Measurements from ENCODE around the gene SIAH2. TPM values are rescaled to one million over a fixed set of nuclear protein-coding genes. Genes with fewer than 3 reads are reported as not detected.
"Not testable (repeated sequence)": the region's sequence is repeated elsewhere in the genome, so short reads cannot be mapped to it uniquely, and the experiment has no call there.

Gene SIAH2
- 45.9 and 51.6 TPM in 2 replicates for total RNA-seq

GRCh38 chr3:150763122-150763840 is at the start of gene SIAH2:
SIAH2 (minus strand) TSS chr3:150763169; CDS start chr3:150762849, 320 bp downstream.
- intact Hi-C loops (cut with micrococcal nuclease) = loop anchor here (1.0 to 5.0 kb wide), 11 partner anchors 24 to 1771 kb away; partner anchors contain the start of genes EIF2A, GYG1, RNF13 and SERP1

GRCh38 chr3:150811984-150812383 is 49.0 kb upstream of the SIAH2 start:
- intact Hi-C loops (cut with micrococcal nuclease) = no loop called here

- intact Hi-C loops (cut with micrococcal nuclease) = no loop called here
Observed at GRCh38 chr3:150810641-150811040, 47.7 kb upstream of the SIAH2 start.

- intact Hi-C loops (cut with micrococcal nuclease) = no loop called here
Observed at GRCh38 chr3:150806185-150806835, 43.3 kb upstream of the SIAH2 start.

GRCh38 chr3:150805354-150805753 is 42.4 kb upstream of the SIAH2 start:
- intact Hi-C loops (cut with micrococcal nuclease) = no loop called here

GRCh38 chr3:150803440-150803985 is 40.5 kb upstream of the SIAH2 start:
- intact Hi-C loops (cut with micrococcal nuclease) = no loop called here

GRCh38 chr3:150800722-150801121 is 37.8 kb upstream of the SIAH2 start:
- intact Hi-C loops (cut with micrococcal nuclease) = no loop called here

GRCh38 chr3:150798122-150798618 is 35.2 kb upstream of the SIAH2 start:
- intact Hi-C loops (cut with micrococcal nuclease) = no loop called here

- intact Hi-C loops (cut with micrococcal nuclease) = no loop called here
Observed at GRCh38 chr3:150797155-150797554, 34.2 kb upstream of the SIAH2 start.

- intact Hi-C loops (cut with micrococcal nuclease) = not testable (repeated sequence)
Observed at GRCh38 chr3:150796527-150796926, 33.6 kb upstream of the SIAH2 start.

- intact Hi-C loops (cut with micrococcal nuclease) = no loop called here
Observed at GRCh38 chr3:150793641-150794040, 30.7 kb upstream of the SIAH2 start.

- intact Hi-C loops (cut with micrococcal nuclease) = no loop called here
Observed at GRCh38 chr3:150790629-150791028, 27.7 kb upstream of the SIAH2 start.

- intact Hi-C loops (cut with micrococcal nuclease) = no loop called here
Observed at GRCh38 chr3:150789451-150789850, 26.5 kb upstream of the SIAH2 start.

- intact Hi-C loops (cut with micrococcal nuclease) = loop anchor here (1.0 to 2.0 kb wide), 6 partner anchors 25 to 358 kb away; partner anchors contain the start of gene SIAH2
Observed at GRCh38 chr3:150787741-150788370, 24.9 kb upstream of the SIAH2 start.

- intact Hi-C loops (cut with micrococcal nuclease) = loop anchor here (1.0 to 2.0 kb wide), 6 partner anchors 23 to 360 kb away; partner anchors contain the start of gene SIAH2
Observed at GRCh38 chr3:150786791-150787190, 23.8 kb upstream of the SIAH2 start.

GRCh38 chr3:150784747-150785125 is 21.8 kb upstream of the SIAH2 start:
- intact Hi-C loops (cut with micrococcal nuclease) = loop anchor here (1.0 kb wide), 1 partner anchor 45 kb away; no protein-coding TSS in a partner anchor

- intact Hi-C loops (cut with micrococcal nuclease) = loop anchor here (1.0 kb wide), 1 partner anchor 45 kb away; no protein-coding TSS in a partner anchor
Observed at GRCh38 chr3:150783920-150784746, 21.2 kb upstream of the SIAH2 start.

GRCh38 chr3:150783316-150783715 is 20.3 kb upstream of the SIAH2 start:
- intact Hi-C loops (cut with micrococcal nuclease) = no loop called here

GRCh38 chr3:150779402-150779858 is 16.5 kb upstream of the SIAH2 start:
- intact Hi-C loops (cut with micrococcal nuclease) = no loop called here

- intact Hi-C loops (cut with micrococcal nuclease) = no loop called here
Observed at GRCh38 chr3:150778793-150779401, 15.9 kb upstream of the SIAH2 start.

Measured in T-helper 1 cell treated with Interleukin-12 subunit alpha and Interleukin-12 subunit beta and Interleukin-4 antibody, amounts not matched to agents 30 ng/mL and 1 ng/mL, for 36 hours (primary cell).